ENCODE measurements around the gene WNT10A. TPM values are rescaled to one million over a fixed set of nuclear protein-coding genes. Genes with fewer than 3 reads are reported as not detected.

The WNT10A gene
- total and polyA plus RNA-seq, 9 donors = 0.04 to 12.4 (median 0.27) TPM; not detected in 4

DNA sequence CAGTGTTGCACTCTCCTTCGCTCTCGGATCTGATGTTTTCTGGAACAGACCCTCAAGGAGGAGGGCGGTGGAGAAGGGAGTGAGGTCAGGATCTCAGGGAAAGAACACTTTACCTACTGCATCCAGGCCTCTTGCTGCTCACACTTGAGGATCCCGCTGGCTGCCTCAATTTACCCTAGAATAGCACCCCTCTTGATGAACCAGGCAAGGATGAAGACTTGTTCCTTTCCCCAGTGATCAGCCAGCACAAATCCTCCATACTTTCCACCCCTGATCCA, 14.2 kb downstream of the WNT10A start:
- Histone ChIP-seq H3K4me1 (ENCODE audit: insufficient read depth) (peaks cover 11% of the 10 kb centered on the region), H3K27ac (no peak overlapping the region), H3K9me3 (no peaks in the 10 kb centered on the region), H3K27me3 (no peaks in the 10 kb centered on the region), H3K4me3 (no peak overlapping the region), H3K36me3 (no peaks in the 10 kb centered on the region)
- DNase-seq = no peak
- 88 to 96% (median 92%) methylated on average over 4 of the region's 4 CpGs for WGBS, 3 donors
- TF ChIP-seq, protein P1, sequence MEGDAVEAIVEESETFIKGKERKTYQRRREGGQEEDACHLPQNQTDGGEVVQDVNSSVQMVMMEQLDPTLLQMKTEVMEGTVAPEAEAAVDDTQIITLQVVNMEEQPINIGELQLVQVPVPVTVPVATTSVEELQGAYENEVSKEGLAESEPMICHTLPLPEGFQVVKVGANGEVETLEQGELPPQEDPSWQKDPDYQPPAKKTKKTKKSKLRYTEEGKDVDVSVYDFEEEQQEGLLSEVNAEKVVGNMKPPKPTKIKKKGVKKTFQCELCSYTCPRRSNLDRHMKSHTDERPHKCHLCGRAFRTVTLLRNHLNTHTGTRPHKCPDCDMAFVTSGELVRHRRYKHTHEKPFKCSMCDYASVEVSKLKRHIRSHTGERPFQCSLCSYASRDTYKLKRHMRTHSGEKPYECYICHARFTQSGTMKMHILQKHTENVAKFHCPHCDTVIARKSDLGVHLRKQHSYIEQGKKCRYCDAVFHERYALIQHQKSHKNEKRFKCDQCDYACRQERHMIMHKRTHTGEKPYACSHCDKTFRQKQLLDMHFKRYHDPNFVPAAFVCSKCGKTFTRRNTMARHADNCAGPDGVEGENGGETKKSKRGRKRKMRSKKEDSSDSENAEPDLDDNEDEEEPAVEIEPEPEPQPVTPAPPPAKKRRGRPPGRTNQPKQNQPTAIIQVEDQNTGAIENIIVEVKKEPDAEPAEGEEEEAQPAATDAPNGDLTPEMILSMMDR (IDR thresholded peaks at IDR 0.05) = no peak
- TF ChIP-seq POLR2A (IDR thresholded peaks at IDR 0.05) (no peak), EP300 (IDR thresholded peaks at IDR 0.05) (no peak)
- intact Hi-C loops (cut with DNase I) = no loop called here

DNA sequence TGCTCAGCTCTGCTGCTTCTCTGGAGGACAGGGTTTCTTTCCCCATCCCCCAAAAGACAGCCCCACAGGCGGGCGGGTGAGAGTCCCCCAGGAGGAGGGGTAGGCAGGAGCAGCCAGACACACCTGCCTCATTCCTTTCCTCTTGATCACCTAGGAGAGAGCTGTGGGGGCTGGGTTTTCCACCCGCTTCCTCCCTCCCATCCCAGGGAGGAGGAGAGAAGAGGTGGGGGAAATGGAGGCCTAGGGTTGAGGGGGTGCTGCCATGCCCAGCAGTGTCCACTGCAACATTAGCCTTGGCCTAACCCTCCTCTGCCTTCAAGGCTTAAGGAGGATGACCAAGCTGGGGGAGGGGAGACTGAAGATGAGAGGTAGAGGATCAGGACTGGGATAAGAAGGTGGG, 14.7 kb downstream of the WNT10A start:
- TF ChIP-seq, protein P1 (IDR thresholded peaks at IDR 0.05) = no peak
- no peak for TF ChIP-seq EP300 (IDR thresholded peaks at IDR 0.05)
- TF ChIP-seq POLR2A (IDR thresholded peaks at IDR 0.05) = no peak
- H3K27ac ChIP-seq = no peak overlapping the region
- H3K36me3 ChIP-seq = no peaks in the 10 kb centered on the region
- DNase-seq = peak in 1 of 5 donors; percentile 12
- H3K4me3 ChIP-seq = no peak overlapping the region
- no peaks in the 10 kb centered on the region for H3K9me3 ChIP-seq
- WGBS, 3 donors = 89 to 92% (median 92%) methylated on average over 3 of the region's 3 CpGs
- no peaks in the 10 kb centered on the region for H3K27me3 ChIP-seq
- intact Hi-C loops (cut with DNase I) = no loop called here
- peaks cover 11% of the 10 kb centered on the region for H3K4me1 ChIP-seq (ENCODE audit: insufficient read depth)

DNA sequence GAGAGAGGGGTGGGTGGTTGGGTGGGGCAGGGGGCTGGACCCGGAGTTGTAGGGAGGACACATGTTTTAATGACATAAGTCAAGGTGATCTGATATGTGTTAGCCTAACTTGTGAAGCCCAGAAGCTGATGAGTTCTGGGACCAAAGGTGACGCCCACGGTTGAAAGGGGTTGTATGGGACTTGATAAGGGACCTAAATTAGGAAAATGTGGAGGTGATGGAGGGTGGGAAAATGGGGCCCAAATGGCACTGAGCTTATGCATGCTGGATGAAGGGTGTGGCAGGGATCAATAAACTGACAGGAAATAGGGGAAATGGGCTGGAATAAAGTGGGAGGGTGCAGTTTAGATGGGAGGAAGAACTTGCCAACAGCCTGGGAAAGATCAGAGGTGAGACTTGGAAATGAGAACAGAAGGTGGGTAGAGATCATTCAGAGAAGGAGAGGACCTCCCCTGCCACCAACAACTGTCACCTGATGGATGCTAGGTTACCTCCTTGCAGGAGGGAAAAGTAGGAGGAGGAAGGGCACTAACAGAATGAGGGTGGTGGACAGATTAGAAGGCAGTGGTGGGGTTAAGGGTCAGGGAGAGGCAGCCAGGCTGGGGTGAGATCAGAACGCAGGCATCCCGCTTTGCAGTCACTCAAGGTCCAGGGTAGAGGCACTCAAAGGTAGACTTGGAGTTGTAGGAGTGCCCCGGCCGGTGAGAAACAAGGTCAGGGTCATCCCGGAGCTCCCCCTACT, 15.3 kb downstream of the WNT10A start:
- 46 to 51% (median 47%) methylated on average over 8 of the region's 8 CpGs for WGBS, 3 donors
- H3K27me3 ChIP-seq = no peaks in the 10 kb centered on the region
- no peaks in the 10 kb centered on the region for H3K36me3 ChIP-seq
- H3K4me3 ChIP-seq = no peak overlapping the region
- TF ChIP-seq, protein P1 (IDR thresholded peaks at IDR 0.05) = no peak
- TF ChIP-seq EP300 (IDR thresholded peaks at IDR 0.05) = no peak
- TF ChIP-seq POLR2A (IDR thresholded peaks at IDR 0.05) = no peak
- H3K9me3 ChIP-seq = no peaks in the 10 kb centered on the region
- DNase-seq = no peak
- intact Hi-C loops (cut with DNase I) = no loop called here
- peaks cover 11% of the 10 kb centered on the region for H3K4me1 ChIP-seq (ENCODE audit: insufficient read depth)
- H3K27ac ChIP-seq = no peak overlapping the region

DNA sequence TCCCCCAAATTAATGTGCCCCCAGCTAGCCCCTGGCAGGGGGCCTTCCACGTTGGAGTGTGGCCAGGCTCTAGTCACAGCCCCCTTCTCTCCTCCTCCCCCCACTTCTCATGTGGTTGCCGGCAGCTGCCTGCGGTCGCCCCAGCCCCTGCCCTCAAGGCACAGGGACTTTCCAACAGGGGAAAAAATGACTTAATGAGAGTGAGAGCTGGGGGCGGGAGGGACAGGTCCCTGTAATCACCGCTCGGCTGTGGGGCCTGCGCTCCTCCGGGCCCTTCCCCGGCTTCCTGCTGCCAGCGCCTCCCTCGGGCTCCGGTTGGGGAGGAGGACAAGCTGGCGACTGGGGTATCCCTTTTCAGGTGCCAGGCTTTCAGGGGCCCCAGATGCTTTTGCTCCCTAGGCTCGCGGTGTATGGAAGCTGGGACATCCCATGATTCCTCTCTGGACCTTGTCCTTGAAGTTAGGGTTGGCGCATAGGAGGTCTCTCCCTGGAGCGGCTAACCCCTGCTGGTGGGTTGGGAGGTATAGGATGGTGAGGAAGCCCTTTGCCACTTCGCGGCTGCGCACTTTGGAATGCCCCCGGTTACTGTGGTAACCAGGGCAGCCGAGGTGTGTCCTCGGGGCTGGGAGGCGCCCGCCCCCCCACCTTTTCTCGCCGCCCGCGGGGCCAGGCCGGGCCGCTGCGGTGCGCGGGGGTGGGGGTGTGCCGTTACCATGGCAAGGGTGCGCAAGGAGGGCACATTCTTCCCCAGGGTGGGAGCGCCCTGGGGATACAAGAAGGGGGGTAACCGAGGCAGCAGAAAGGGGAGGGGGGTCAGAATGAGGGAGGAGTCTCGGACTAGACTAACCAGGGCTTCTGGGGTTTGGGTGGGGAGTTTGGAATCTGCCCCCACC, 16.1 kb downstream of the WNT10A start:
- no peak overlapping the region for H3K27ac ChIP-seq
- H3K36me3 ChIP-seq = no peaks in the 10 kb centered on the region
- peak in 1 of 5 donors; percentile 43 for DNase-seq
- peaks cover 11% of the 10 kb centered on the region for H3K4me1 ChIP-seq (ENCODE audit: insufficient read depth)
- TF ChIP-seq EP300 (IDR thresholded peaks at IDR 0.05) = no peak
- TF ChIP-seq, protein P1 (IDR thresholded peaks at IDR 0.05) = no peak
- TF ChIP-seq POLR2A (IDR thresholded peaks at IDR 0.05) = no peak
- H3K9me3 ChIP-seq = no peaks in the 10 kb centered on the region
- H3K4me3 ChIP-seq = no peak overlapping the region
- intact Hi-C loops (cut with DNase I) = no loop called here
- WGBS, 3 donors = 4 to 6% (median 5%) methylated on average over 28 to 40 of the region's 40 CpGs
- no peaks in the 10 kb centered on the region for H3K27me3 ChIP-seq

All from ovary (tissue), 9 donors.